HL-60 (cell line): ENCODE measurements around the gene STAT6.

Experiments used
- DNase-seq, 2 experiments: peaks; one replicate each; pipeline ENCODE4 v3.0.0-alpha.2; 2010 to 2020; ENCODE audit warnings: low read depth in 1 of 2, low spot score in 1 of 2
- H3K27ac ChIP-seq: fragments of 250-450 bp; sonication (Bioruptor Pico); replicated peaks from 2 replicates; pipeline ENCODE4 v1.5.1; 2020; ENCODE audit warnings: mild to moderate bottlenecking, moderate library complexity
- H3K27me3 ChIP-seq: fragments of 250-450 bp; sonication (Bioruptor Pico); 2 replicates; pipeline ENCODE4 v1.5.1; 2021; ENCODE audit warnings: mild to moderate bottlenecking, moderate library complexity; ENCODE audit not compliant: insufficient read depth, poor library complexity, severe bottlenecking
- H3K4me3 ChIP-seq: replicated peaks from 2 replicates; pipeline ENCODE4 v1.5.1; 2011; ENCODE audit warnings: mild to moderate bottlenecking, control low read depth, low read length; ENCODE audit not compliant: insufficient read depth
- GABPA ChIP-seq: IDR thresholded peaks from 2 replicates; pipeline ENCODE4 v1.6.1; 2012; ENCODE audit warnings: low read depth
- POLR2AphosphoS5 ChIP-seq: IDR thresholded peaks from 2 replicates; pipeline ENCODE4 v1.6.1; 2012; ENCODE audit warnings: low read depth
- SPI1 ChIP-seq: IDR thresholded peaks from 2 replicates; pipeline ENCODE4 v1.6.1; 2012; ENCODE audit warnings: low read depth, mild to moderate bottlenecking, borderline replicate concordance
- TF ChIP-seq, protein P1 (sequence below): IDR thresholded peaks from 2 replicates; pipeline ENCODE4 v1.6.1; 2012; ENCODE audit warnings: low read depth; ENCODE audit not compliant: insufficient replicate concordance
- TF ChIP-seq, protein P2 (sequence below): IDR thresholded peaks from one replicate; pipeline ENCODE4 v1.5.1; 2011; ENCODE audit warnings: low read length, control low read depth, inconsistent platforms; ENCODE audit not compliant: insufficient read depth

STAT6 gene

DNA sequence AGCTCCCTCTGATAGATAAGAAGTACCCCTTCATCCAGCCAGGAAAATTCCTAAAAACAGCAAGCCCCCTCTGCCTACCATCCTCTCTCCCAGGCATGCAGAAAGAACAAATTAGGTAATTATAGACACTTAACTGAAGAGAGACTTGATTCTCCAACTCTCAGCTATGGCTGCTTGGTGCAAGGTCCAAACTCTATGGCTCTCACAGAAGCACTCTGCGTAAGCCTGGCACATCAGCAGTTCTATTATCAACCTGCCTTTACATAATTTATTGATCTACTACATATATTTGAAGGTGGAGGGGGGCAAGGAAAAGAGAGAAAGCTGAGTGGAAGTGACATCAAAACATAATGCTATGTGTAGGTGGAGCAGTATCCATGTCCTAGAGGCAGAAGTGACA lies 60.2 kb downstream of the STAT6 start:
- no peak for DNase-seq
- Histone ChIP-seq H3K4me3 (no peak overlapping the region), H3K27me3 (no peaks in the 10 kb centered on the region), H3K27ac (no peak overlapping the region)
- TF ChIP-seq, protein P1, sequence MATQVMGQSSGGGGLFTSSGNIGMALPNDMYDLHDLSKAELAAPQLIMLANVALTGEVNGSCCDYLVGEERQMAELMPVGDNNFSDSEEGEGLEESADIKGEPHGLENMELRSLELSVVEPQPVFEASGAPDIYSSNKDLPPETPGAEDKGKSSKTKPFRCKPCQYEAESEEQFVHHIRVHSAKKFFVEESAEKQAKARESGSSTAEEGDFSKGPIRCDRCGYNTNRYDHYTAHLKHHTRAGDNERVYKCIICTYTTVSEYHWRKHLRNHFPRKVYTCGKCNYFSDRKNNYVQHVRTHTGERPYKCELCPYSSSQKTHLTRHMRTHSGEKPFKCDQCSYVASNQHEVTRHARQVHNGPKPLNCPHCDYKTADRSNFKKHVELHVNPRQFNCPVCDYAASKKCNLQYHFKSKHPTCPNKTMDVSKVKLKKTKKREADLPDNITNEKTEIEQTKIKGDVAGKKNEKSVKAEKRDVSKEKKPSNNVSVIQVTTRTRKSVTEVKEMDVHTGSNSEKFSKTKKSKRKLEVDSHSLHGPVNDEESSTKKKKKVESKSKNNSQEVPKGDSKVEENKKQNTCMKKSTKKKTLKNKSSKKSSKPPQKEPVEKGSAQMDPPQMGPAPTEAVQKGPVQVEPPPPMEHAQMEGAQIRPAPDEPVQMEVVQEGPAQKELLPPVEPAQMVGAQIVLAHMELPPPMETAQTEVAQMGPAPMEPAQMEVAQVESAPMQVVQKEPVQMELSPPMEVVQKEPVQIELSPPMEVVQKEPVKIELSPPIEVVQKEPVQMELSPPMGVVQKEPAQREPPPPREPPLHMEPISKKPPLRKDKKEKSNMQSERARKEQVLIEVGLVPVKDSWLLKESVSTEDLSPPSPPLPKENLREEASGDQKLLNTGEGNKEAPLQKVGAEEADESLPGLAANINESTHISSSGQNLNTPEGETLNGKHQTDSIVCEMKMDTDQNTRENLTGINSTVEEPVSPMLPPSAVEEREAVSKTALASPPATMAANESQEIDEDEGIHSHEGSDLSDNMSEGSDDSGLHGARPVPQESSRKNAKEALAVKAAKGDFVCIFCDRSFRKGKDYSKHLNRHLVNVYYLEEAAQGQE = no peak
- TF ChIP-seq GABPA = no peak
- TF ChIP-seq SPI1 = no peak
- TF ChIP-seq, protein P2, sequence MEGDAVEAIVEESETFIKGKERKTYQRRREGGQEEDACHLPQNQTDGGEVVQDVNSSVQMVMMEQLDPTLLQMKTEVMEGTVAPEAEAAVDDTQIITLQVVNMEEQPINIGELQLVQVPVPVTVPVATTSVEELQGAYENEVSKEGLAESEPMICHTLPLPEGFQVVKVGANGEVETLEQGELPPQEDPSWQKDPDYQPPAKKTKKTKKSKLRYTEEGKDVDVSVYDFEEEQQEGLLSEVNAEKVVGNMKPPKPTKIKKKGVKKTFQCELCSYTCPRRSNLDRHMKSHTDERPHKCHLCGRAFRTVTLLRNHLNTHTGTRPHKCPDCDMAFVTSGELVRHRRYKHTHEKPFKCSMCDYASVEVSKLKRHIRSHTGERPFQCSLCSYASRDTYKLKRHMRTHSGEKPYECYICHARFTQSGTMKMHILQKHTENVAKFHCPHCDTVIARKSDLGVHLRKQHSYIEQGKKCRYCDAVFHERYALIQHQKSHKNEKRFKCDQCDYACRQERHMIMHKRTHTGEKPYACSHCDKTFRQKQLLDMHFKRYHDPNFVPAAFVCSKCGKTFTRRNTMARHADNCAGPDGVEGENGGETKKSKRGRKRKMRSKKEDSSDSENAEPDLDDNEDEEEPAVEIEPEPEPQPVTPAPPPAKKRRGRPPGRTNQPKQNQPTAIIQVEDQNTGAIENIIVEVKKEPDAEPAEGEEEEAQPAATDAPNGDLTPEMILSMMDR = no peak
- no peak for TF ChIP-seq POLR2AphosphoS5

DNA sequence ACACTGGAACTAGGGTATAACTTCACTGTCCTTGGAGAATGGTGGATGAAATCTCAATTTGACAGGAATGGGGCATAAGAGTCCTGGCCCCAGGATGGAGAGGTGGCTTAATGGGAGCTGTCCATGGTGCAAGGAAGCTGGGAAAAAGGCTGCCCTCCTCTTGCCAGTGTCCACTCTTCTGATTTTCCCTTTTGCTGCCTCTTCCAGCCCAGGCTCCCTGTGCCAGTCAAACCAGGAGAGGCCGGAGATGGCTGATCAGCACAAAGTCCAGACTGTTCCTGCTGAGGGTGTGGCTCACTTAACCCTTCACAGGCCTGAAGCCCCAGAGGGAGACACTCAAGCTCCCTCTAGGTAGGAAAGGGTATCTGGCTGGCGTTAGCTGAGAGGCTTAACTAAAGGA lies 61.3 kb downstream of the STAT6 start, which contains the start of gene MYO1A:
Gene MYO1A (minus strand): TSS at position 240 of the 400 bp plus-strand sequence. CDS start 1,806 bp downstream, outside the sequence.
- Histone ChIP-seq H3K27me3 (no peaks in the 10 kb centered on the region), H3K27ac (peak within 1 kb of the TSS; percentile 22; the same call in 1 of the 2 replicates), H3K4me3 (no peak within 1 kb of the TSS)
- TF ChIP-seq, protein P1 = peak; percentile 94
- TF ChIP-seq POLR2AphosphoS5 (no peak), GABPA (no peak), SPI1 (no peak)
- TF ChIP-seq, protein P2 = no peak
- no peak for DNase-seq

DNA sequence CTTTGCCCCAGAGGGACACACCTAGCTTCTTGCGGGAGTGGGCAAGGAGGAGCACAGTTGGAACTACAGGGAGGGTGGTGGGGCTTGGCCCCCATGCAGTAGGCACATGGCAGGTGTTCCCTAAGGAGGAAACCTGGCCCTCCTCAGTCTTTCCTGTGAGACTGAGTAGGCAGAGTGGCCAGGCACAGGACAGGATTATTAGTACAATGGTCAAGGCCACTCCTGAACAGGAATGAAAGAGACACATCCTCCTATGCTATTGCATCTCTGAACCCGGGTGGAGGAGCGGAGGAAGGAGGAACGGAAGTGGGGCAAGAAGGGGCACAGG lies 62.1 kb downstream of the STAT6 start:
- DNase-seq = peak in 1 of 2 experiments; percentile 29
- Histone ChIP-seq H3K27ac (peak overlapping the region; percentile 22; the same call in 1 of the 2 replicates), H3K4me3 (no peak overlapping the region), H3K27me3 (no peaks in the 10 kb centered on the region)
- TF ChIP-seq GABPA = no peak
- TF ChIP-seq, protein P2 = no peak
- no peak for TF ChIP-seq POLR2AphosphoS5
- TF ChIP-seq, protein P1 = no peak
- no peak for TF ChIP-seq SPI1
